Nephron progenitor cell (in vitro differentiated cells): ENCODE results near the gene COL9A1.

Experiments
- DNase-seq: peaks from one replicate; pipeline ENCODE4 v3.0.0; 2021
- H3K27ac Mint-ChIP-seq: 2 replicates; pipeline ENCODE4 v1.8.0; 2021; ENCODE audit warnings: mild to moderate bottlenecking, moderate library complexity, mixed read lengths
- H3K27me3 Mint-ChIP-seq: 2 replicates; pipeline ENCODE4 v1.8.0; 2021; ENCODE audit warnings: mild to moderate bottlenecking, low read depth, mixed read lengths; ENCODE audit not compliant: poor library complexity
- H3K36me3 Mint-ChIP-seq: 2 replicates; pipeline ENCODE4 v1.8.0; 2021; ENCODE audit warnings: low read depth, mixed read lengths
- H3K4me1 Mint-ChIP-seq: 2 replicates; pipeline ENCODE4 v1.8.0; 2021; ENCODE audit warnings: mixed read lengths
- H3K4me3 Mint-ChIP-seq: 2 replicates; pipeline ENCODE4 v1.8.0; 2021; ENCODE audit warnings: mild to moderate bottlenecking, moderate library complexity, mixed read lengths
- H3K9me3 Mint-ChIP-seq: 2 replicates; pipeline ENCODE4 v1.8.0; 2021; ENCODE audit warnings: mild to moderate bottlenecking, moderate library complexity, mixed read lengths
- TF ChIP-seq, protein P1 (sequence below): fragments of 200-600 bp; sonication (generic); IDR thresholded peaks from 2 replicates; pipeline ENCODE4 v1.5.0; 2021; ENCODE audit warnings: antibody characterized with exemption

Gene COL9A1

GRCh38 chr6:70274338-70274737, 28.5 kb downstream of the COL9A1 start:
- Mint-ChIP-seq H3K27ac (no peak overlapping the region), H3K9me3 (no peaks in the 10 kb centered on the region), H3K4me3 (no peak overlapping the region), H3K36me3 (no peaks in the 10 kb centered on the region), H3K4me1 (peaks cover 28% of the 10 kb centered on the region), H3K27me3 (peaks cover 33% of the 10 kb centered on the region)
- TF ChIP-seq, protein P1, sequence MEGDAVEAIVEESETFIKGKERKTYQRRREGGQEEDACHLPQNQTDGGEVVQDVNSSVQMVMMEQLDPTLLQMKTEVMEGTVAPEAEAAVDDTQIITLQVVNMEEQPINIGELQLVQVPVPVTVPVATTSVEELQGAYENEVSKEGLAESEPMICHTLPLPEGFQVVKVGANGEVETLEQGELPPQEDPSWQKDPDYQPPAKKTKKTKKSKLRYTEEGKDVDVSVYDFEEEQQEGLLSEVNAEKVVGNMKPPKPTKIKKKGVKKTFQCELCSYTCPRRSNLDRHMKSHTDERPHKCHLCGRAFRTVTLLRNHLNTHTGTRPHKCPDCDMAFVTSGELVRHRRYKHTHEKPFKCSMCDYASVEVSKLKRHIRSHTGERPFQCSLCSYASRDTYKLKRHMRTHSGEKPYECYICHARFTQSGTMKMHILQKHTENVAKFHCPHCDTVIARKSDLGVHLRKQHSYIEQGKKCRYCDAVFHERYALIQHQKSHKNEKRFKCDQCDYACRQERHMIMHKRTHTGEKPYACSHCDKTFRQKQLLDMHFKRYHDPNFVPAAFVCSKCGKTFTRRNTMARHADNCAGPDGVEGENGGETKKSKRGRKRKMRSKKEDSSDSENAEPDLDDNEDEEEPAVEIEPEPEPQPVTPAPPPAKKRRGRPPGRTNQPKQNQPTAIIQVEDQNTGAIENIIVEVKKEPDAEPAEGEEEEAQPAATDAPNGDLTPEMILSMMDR, result no peak
- no peak for DNase-seq

- H3K36me3 Mint-ChIP-seq, result no peaks in the 10 kb centered on the region
- peaks cover 17% of the 10 kb centered on the region for H3K27me3 Mint-ChIP-seq
- DNase-seq, result no peak
- H3K4me1 Mint-ChIP-seq, result peaks cover 28% of the 10 kb centered on the region
- no peak overlapping the region for H3K4me3 Mint-ChIP-seq
- no peak overlapping the region for H3K27ac Mint-ChIP-seq
- H3K9me3 Mint-ChIP-seq, result no peaks in the 10 kb centered on the region
- TF ChIP-seq, protein P1, result no peak
Measured at GRCh38 chr6:70272071-70272470, 30.8 kb downstream of the COL9A1 start.

GRCh38 chr6:70270287-70271005, 32.4 kb downstream of the COL9A1 start:
- DNase-seq, result peak; percentile 39
- Mint-ChIP-seq H3K27ac (peak overlapping the region; percentile 59), H3K36me3 (no peaks in the 10 kb centered on the region), H3K4me1 (peaks cover 28% of the 10 kb centered on the region), H3K9me3 (no peaks in the 10 kb centered on the region), H3K27me3 (peaks cover 13% of the 10 kb centered on the region), H3K4me3 (no peak overlapping the region)
- TF ChIP-seq, protein P1, result no peak

DNA sequence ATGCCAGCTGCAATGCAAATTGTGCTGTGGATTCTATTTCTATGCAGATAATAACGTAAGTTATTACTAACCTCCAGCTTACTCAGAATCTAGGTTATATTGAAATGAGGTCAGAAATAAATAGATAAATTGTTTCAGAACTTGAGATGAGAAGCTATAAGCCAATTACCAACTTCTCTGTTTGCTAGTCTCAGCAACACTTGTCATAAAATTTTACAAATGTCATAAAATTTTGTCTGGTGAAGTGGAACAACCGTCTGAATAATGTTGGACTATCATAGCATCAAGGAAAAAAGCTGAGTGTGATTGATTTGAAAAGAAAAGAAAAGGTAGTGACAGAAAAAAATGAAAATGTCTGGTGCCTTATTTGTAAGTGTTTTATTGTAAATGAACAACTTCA, 36.7 kb downstream of the COL9A1 start:
- no peak overlapping the region for H3K4me3 Mint-ChIP-seq
- no peaks in the 10 kb centered on the region for H3K9me3 Mint-ChIP-seq
- DNase-seq, result no peak
- H3K4me1 Mint-ChIP-seq, result peaks cover 14% of the 10 kb centered on the region
- no peaks in the 10 kb centered on the region for H3K36me3 Mint-ChIP-seq
- TF ChIP-seq, protein P1, result no peak
- no peak overlapping the region for H3K27ac Mint-ChIP-seq
- H3K27me3 Mint-ChIP-seq, result no peaks in the 10 kb centered on the region

GRCh38 chr6:70264306-70264705, 38.6 kb downstream of the COL9A1 start:
- DNase-seq, result no peak
- TF ChIP-seq, protein P1, result no peak
- peaks cover 4% of the 10 kb centered on the region for H3K27me3 Mint-ChIP-seq
- H3K36me3 Mint-ChIP-seq, result no peaks in the 10 kb centered on the region
- no peaks in the 10 kb centered on the region for H3K9me3 Mint-ChIP-seq
- no peak overlapping the region for H3K4me3 Mint-ChIP-seq
- H3K4me1 Mint-ChIP-seq, result no peaks in the 10 kb centered on the region
- no peak overlapping the region for H3K27ac Mint-ChIP-seq

DNA sequence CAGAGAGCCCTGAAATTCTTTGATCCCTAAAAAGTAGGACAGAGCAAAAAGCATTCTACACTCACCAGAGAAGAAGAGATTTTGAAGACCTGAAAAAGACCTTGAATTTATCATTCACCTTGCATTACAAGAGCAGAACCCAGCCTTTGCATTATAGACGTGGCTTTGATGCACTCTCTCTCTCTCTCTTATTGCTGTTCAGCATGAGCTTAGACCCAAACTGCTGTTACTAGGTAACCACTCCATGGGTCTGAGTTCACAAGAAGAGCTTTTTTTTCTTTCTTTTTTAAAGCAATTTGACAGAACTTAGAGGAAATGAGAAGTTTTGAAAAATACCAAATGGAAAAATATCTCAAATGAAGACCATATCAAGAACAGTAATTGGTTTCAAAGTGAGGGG, 44.4 kb downstream of the COL9A1 start:
- no peaks in the 10 kb centered on the region for H3K9me3 Mint-ChIP-seq
- DNase-seq, result no peak
- H3K27ac Mint-ChIP-seq, result no peak overlapping the region
- H3K27me3 Mint-ChIP-seq, result peaks cover 4% of the 10 kb centered on the region
- TF ChIP-seq, protein P1, result no peak
- H3K4me1 Mint-ChIP-seq, result no peaks in the 10 kb centered on the region
- H3K4me3 Mint-ChIP-seq, result no peak overlapping the region
- H3K36me3 Mint-ChIP-seq, result no peaks in the 10 kb centered on the region
